Endothelial cell (in vitro differentiated cells): ENCODE results near the gene CCDC180. TPM values are rescaled to one million over a fixed set of nuclear protein-coding genes. Genes with fewer than 3 reads are reported as not detected.
"Not testable (repeated sequence)": the region's sequence is repeated elsewhere in the genome, so short reads cannot be mapped to it uniquely, and the experiment has no call there.

Source experiments
- DNase-seq: peaks from one replicate; pipeline ENCODE4 v3.0.0; 2021; ENCODE audit warnings: low spot score
- H3K27ac Mint-ChIP-seq: one replicate; pipeline ENCODE4 v1.8.0; 2021; ENCODE audit warnings: mixed read lengths, inconsistent platforms; ENCODE audit not compliant: unreplicated experiment
- H3K27me3 Mint-ChIP-seq: one replicate; pipeline ENCODE4 v1.8.0; 2021; ENCODE audit warnings: mild to moderate bottlenecking, moderate library complexity, mixed read lengths, inconsistent platforms; ENCODE audit not compliant: unreplicated experiment
- H3K36me3 Mint-ChIP-seq: one replicate; pipeline ENCODE4 v1.8.0; 2021; ENCODE audit warnings: mild to moderate bottlenecking, low read depth, mixed read lengths, inconsistent platforms; ENCODE audit not compliant: unreplicated experiment
- H3K4me1 Mint-ChIP-seq: one replicate; pipeline ENCODE4 v1.8.0; 2021; ENCODE audit warnings: mild to moderate bottlenecking, mixed read lengths, inconsistent platforms; ENCODE audit not compliant: unreplicated experiment
- H3K4me3 Mint-ChIP-seq: one replicate; pipeline ENCODE4 v1.8.0; 2021; ENCODE audit warnings: mild to moderate bottlenecking, mixed read lengths, inconsistent platforms; ENCODE audit not compliant: unreplicated experiment
- H3K9me3 Mint-ChIP-seq: one replicate; pipeline ENCODE4 v1.8.0; 2021; ENCODE audit warnings: mixed read lengths, inconsistent platforms; ENCODE audit not compliant: unreplicated experiment
- CTCF ChIP-seq: fragments of 200-600 bp; sonication (generic); IDR thresholded peaks from one replicate; pipeline ENCODE4 v1.5.0; 2021; ENCODE audit warnings: antibody characterized with exemption; ENCODE audit not compliant: unreplicated experiment
- total RNA-seq: library from RNA; stranded (reverse); fragmentation: NEBNext Ultra II Directional; extraction: Animal tissue kit (Norgen Biotek cat#: 25700); gene quantifications from one replicate; pipeline ENCODE4 v1.2.1, GENCODE V29; 2021; ENCODE audit not compliant: unreplicated experiment

CCDC180 gene
- total RNA-seq, 1 donor from 2014 or later, result 7.7 TPM

DNA sequence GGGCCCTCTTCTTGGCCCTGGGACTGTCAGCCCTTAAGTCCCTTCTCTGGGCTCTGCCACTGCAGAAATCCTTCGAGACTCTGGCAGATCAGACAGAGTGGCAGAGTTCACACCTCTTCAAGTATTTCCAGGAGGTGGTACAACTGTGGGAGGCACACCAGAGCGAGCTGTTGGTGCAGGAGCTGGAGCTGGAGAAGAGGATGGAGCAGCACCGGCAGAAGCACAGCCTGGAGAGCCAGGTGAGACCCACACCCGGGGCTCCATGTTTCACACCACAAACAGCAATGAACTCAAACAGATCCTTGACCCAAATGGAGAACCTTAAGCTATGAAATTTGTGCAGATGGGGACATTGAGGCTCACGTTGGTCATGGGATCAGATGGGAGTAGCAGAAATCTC, 17.5 kb downstream of the CCDC180 start:
- H3K9me3 Mint-ChIP-seq, result no peaks in the 10 kb centered on the region
- no peak for TF ChIP-seq CTCF
- no peak for DNase-seq
- H3K27ac Mint-ChIP-seq, result no peak overlapping the region
- H3K4me3 Mint-ChIP-seq, result no peak overlapping the region
- H3K36me3 Mint-ChIP-seq, result peaks cover 32% of the 10 kb centered on the region
- peaks cover 8% of the 10 kb centered on the region for H3K4me1 Mint-ChIP-seq
- peaks cover 3% of the 10 kb centered on the region for H3K27me3 Mint-ChIP-seq

GRCh38 chr9:97327562-97327961, 20.1 kb downstream of the CCDC180 start:
- H3K27me3 Mint-ChIP-seq, result peaks cover 3% of the 10 kb centered on the region
- no peak for TF ChIP-seq CTCF
- peaks cover 25% of the 10 kb centered on the region for H3K36me3 Mint-ChIP-seq
- no peak for DNase-seq
- no peak overlapping the region for H3K4me3 Mint-ChIP-seq
- H3K27ac Mint-ChIP-seq, result no peak overlapping the region
- H3K9me3 Mint-ChIP-seq, result no peaks in the 10 kb centered on the region
- no peaks in the 10 kb centered on the region for H3K4me1 Mint-ChIP-seq

DNA sequence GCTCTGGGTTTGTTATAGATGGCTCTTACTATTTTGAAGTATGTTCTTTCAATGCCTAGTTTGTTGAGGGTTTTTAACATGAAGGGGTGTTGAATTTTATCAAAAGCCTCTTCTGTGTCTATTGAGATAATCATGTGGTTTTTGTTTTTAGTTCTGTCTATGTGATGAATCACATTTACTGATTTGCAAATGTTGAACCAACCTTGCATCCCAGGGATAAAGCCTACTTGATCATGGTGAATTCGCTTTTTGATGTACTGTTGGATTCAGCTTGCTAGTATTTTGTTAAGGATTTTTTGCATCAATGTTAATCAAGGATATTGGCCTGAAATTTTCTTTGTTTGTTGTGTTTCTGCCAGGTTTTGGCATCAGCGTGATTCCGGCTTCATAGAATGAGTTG, 25.5 kb downstream of the CCDC180 start:
- H3K9me3 Mint-ChIP-seq, result no peaks in the 10 kb centered on the region
- H3K27ac Mint-ChIP-seq, result no peak overlapping the region
- no peak overlapping the region for H3K4me3 Mint-ChIP-seq
- H3K4me1 Mint-ChIP-seq, result no peaks in the 10 kb centered on the region
- H3K36me3 Mint-ChIP-seq, result peaks cover 11% of the 10 kb centered on the region
- no peak for TF ChIP-seq CTCF
- no peak for DNase-seq
- no peaks in the 10 kb centered on the region for H3K27me3 Mint-ChIP-seq

- not testable (repeated sequence) for DNase-seq, H3K36me3 Mint-ChIP-seq, H3K4me3 Mint-ChIP-seq, H3K27me3 Mint-ChIP-seq, H3K4me1 Mint-ChIP-seq, H3K27ac Mint-ChIP-seq, H3K9me3 Mint-ChIP-seq
These were observed 28.2 kb downstream of the CCDC180 start for GRCh38 chr9:97335622-97336021.

DNA sequence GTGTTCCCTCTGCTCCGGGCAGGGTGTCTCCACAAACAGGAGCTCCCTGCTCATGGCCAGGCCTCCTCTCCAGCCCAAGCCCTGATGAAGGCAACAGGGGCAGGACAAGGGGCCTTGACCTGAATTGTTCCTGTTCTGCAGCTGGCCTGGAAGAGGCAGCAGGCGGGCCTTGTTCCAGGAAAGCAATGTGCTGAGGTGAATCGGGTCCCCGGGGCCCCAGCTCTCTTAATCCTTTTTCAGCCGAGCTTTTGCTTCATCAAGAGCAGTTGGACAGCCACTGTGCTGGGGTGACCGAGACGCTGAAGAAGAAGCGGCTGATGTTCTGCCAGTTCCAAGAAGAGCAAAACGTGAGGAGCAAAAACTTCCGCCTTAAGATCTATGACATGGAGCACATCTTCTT, 41.4 kb downstream of the CCDC180 start:
- no peaks in the 10 kb centered on the region for H3K4me1 Mint-ChIP-seq
- peaks cover 1% of the 10 kb centered on the region for H3K27me3 Mint-ChIP-seq
- TF ChIP-seq CTCF, result no peak
- peaks cover 32% of the 10 kb centered on the region for H3K36me3 Mint-ChIP-seq
- no peak for DNase-seq
- H3K27ac Mint-ChIP-seq, result no peak overlapping the region
- no peaks in the 10 kb centered on the region for H3K9me3 Mint-ChIP-seq
- H3K4me3 Mint-ChIP-seq, result no peak overlapping the region

- Mint-ChIP-seq H3K27ac (no peak overlapping the region), H3K36me3 (peaks cover 34% of the 10 kb centered on the region), H3K27me3 (peaks cover 1% of the 10 kb centered on the region), H3K4me1 (no peaks in the 10 kb centered on the region), H3K4me3 (no peak overlapping the region), H3K9me3 (no peaks in the 10 kb centered on the region)
- no peak for TF ChIP-seq CTCF
- DNase-seq, result no peak
These were observed 41.9 kb downstream of the CCDC180 start for GRCh38 chr9:97349400-97349799.
